OCI-LY1 (cell line): Measurements from ENCODE around the gene NEK4.

Source experiments
- H2AFZ ChIP-seq: fragments of 200-600 bp; sonication (generic), shearing (Covaris generic); 2 replicates; pipeline ENCODE4 v1.6.0; 2014; ENCODE audit warnings: antibody characterized with exemption, mild to moderate bottlenecking, low read length
- H3F3A ChIP-seq: fragments of 200-600 bp; sonication (generic), shearing (Covaris generic); 2 replicates; pipeline ENCODE4 v1.6.0; 2014; ENCODE audit warnings: mild to moderate bottlenecking, antibody characterized with exemption, low read length, moderate library complexity; ENCODE audit not compliant: insufficient read depth
- H3K27ac ChIP-seq: fragments of 200-600 bp; sonication (generic); 2 replicates; pipeline ENCODE4 v1.5.1; 2014; ENCODE audit warnings: low read length, mixed run types, mild to moderate bottlenecking, low read depth; ENCODE audit not compliant: poor library complexity, severe bottlenecking
- H3K27me3 ChIP-seq: fragments of 200-600 bp; sonication (generic); 2 replicates; pipeline ENCODE4 v1.6.0; 2014; ENCODE audit warnings: antibody characterized with exemption, mild to moderate bottlenecking, low read length, moderate library complexity; ENCODE audit not compliant: insufficient read depth
- H3K36me3 ChIP-seq: fragments of 200-600 bp; sonication (generic); 2 replicates; pipeline ENCODE4 v1.6.1; 2014; ENCODE audit warnings: mild to moderate bottlenecking, antibody characterized with exemption, low read length, moderate library complexity, mixed read lengths; ENCODE audit not compliant: insufficient read depth
- H3K4me1 ChIP-seq: fragments of 200-600 bp; sonication (generic); 2 replicates; pipeline ENCODE4 v1.5.1; 2014; ENCODE audit warnings: mild to moderate bottlenecking, low read length, moderate library complexity; ENCODE audit not compliant: insufficient read depth, severe bottlenecking
- H3K4me2 ChIP-seq: fragments of 200-600 bp; sonication (generic), shearing (Covaris generic); 2 replicates; pipeline ENCODE4 v1.6.1; 2014; ENCODE audit warnings: low read length
- H3K4me3 ChIP-seq: fragments of 200-600 bp; sonication (generic); 2 replicates; pipeline ENCODE4 v1.5.1; 2014; ENCODE audit warnings: low read length, low read depth, mild to moderate bottlenecking, mixed read lengths; ENCODE audit not compliant: poor library complexity, severe bottlenecking
- H3K79me2 ChIP-seq: fragments of 200-600 bp; shearing (Covaris generic); 2 replicates; pipeline ENCODE4 v1.6.1; 2016; ENCODE audit warnings: mixed run types, low read length, mixed read lengths; ENCODE audit not compliant: insufficient read depth
- H3K9ac ChIP-seq: fragments of 200-600 bp; sonication (generic), shearing (Covaris generic); 2 replicates; pipeline ENCODE4 v1.6.1; 2014; ENCODE audit warnings: mild to moderate bottlenecking, low read length, mixed read lengths
- H3K9me2 ChIP-seq: fragments of 200-600 bp; sonication (generic), shearing (Covaris generic); 2 replicates; pipeline ENCODE4 v1.6.1; 2014; ENCODE audit warnings: low read depth, mild to moderate bottlenecking, low read length, mixed read lengths
- H3K9me3 ChIP-seq: fragments of 200-600 bp; shearing (Covaris generic); 2 replicates; pipeline ENCODE4 v1.6.1; 2014; ENCODE audit warnings: low read length, mixed read lengths
- H4K20me1 ChIP-seq: fragments of 200-600 bp; sonication (generic), shearing (Covaris generic); 2 replicates; pipeline ENCODE4 v1.6.0; 2016; ENCODE audit warnings: mild to moderate bottlenecking, low read length; ENCODE audit not compliant: insufficient read depth
- EZH2 ChIP-seq: fragments of 200-600 bp; sonication (generic), shearing (Covaris generic); IDR thresholded peaks from 2 replicates; pipeline ENCODE4 v1.8.0; 2017; ENCODE audit warnings: borderline replicate concordance, mixed run types, mild to moderate bottlenecking, antibody characterized with exemption, low read length, moderate library complexity, mixed read lengths
- TF ChIP-seq, protein P1 (sequence below): fragments of 200-600 bp; sonication (generic), shearing (Covaris generic); IDR thresholded peaks from 2 replicates; pipeline ENCODE4 v1.5.1; 2017; ENCODE audit warnings: mild to moderate bottlenecking, antibody characterized with exemption, low read length, moderate library complexity, mixed read lengths

NEK4 gene

DNA sequence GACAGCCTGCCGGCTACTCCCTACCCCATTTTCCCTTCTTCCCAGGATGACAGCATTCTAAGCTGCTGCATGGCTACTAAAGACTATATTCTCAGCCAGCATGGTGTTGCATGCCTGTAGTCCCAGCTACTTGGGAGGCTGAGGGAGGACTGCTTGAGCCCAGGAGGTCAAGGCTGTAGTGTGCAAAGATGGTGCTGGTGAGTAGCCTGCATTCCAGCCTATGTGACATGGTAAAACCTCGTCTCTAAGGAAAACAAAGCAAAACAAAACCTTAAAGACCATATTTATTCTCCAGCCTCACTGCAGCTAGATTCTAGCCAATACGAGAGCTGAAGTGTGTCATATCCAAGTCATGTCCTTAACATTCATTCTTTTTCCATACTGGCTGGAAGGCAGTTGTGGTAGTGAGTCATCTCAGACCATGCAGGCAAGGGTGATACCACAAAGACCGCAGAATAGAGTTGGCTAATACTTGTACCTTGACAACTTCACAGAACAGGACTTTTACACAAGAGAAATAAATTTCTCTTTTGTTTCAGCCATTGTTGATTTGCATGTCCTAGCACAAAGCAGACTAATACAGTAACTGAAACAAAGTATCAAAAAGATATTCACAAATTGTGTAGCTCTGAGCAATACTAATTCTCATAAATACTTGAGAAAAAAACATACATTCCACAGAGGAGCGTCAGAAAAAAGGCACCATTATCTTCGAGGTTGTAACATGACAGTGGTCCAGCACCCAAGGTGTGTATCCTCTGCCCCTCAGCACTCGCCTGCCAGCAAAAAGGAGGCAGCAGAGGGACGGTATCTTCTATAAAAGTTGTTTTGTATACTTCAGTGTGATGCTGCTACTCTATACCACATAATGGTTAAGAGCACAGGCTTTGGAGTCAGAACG, 99.9 kb downstream of the NEK4 start:
- no peak overlapping the region for H3K9ac ChIP-seq
- H3F3A ChIP-seq, result no peaks in the 10 kb centered on the region
- no peak overlapping the region for H3K4me3 ChIP-seq
- H3K36me3 ChIP-seq, result peaks cover 55% of the 10 kb centered on the region
- H3K9me3 ChIP-seq, result no peaks in the 10 kb centered on the region
- H4K20me1 ChIP-seq, result no peaks in the 10 kb centered on the region
- H3K27ac ChIP-seq, result no peak overlapping the region
- H3K9me2 ChIP-seq, result no peaks in the 10 kb centered on the region
- TF ChIP-seq, protein P1, sequence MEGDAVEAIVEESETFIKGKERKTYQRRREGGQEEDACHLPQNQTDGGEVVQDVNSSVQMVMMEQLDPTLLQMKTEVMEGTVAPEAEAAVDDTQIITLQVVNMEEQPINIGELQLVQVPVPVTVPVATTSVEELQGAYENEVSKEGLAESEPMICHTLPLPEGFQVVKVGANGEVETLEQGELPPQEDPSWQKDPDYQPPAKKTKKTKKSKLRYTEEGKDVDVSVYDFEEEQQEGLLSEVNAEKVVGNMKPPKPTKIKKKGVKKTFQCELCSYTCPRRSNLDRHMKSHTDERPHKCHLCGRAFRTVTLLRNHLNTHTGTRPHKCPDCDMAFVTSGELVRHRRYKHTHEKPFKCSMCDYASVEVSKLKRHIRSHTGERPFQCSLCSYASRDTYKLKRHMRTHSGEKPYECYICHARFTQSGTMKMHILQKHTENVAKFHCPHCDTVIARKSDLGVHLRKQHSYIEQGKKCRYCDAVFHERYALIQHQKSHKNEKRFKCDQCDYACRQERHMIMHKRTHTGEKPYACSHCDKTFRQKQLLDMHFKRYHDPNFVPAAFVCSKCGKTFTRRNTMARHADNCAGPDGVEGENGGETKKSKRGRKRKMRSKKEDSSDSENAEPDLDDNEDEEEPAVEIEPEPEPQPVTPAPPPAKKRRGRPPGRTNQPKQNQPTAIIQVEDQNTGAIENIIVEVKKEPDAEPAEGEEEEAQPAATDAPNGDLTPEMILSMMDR, result no peak
- no peak overlapping the region for H3K4me2 ChIP-seq
- no peaks in the 10 kb centered on the region for H3K27me3 ChIP-seq
- H3K4me1 ChIP-seq, result no peaks in the 10 kb centered on the region
- H2AFZ ChIP-seq, result no peak overlapping the region
- H3K79me2 ChIP-seq, result no peaks in the 10 kb centered on the region

DNA sequence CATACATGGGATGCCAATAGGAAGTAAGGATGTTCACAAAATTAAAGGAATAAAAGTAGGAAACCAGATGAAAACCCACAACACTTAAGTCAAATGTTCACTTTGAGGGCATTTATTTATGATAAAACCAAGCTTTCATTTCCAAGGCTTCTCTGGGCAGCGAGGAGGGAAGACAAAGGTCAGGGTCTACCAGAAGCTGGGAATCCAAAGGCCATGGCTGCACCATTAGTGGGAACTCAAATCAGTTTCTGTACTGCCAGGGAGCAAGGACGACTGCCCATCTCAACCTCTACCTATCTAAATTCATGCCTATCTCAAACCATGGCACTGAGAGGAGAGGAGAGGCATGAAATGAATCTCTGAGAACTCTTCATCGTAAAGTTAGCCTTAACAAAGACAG, 107.6 kb downstream of the NEK4 start:
- Histone ChIP-seq H3K9ac (no peak overlapping the region), H2AFZ (no peak overlapping the region), H3K79me2 (no peaks in the 10 kb centered on the region), H3K4me2 (no peak overlapping the region), H3K36me3 (peaks cover 66% of the 10 kb centered on the region), H3K9me3 (no peaks in the 10 kb centered on the region), H3K9me2 (no peaks in the 10 kb centered on the region), H4K20me1 (no peaks in the 10 kb centered on the region), H3K27me3 (no peaks in the 10 kb centered on the region), H3F3A (no peaks in the 10 kb centered on the region), H3K4me3 (no peak overlapping the region), H3K27ac (no peak overlapping the region), H3K4me1 (no peaks in the 10 kb centered on the region)
- TF ChIP-seq, protein P1, result no peak
- no peak for TF ChIP-seq EZH2

DNA sequence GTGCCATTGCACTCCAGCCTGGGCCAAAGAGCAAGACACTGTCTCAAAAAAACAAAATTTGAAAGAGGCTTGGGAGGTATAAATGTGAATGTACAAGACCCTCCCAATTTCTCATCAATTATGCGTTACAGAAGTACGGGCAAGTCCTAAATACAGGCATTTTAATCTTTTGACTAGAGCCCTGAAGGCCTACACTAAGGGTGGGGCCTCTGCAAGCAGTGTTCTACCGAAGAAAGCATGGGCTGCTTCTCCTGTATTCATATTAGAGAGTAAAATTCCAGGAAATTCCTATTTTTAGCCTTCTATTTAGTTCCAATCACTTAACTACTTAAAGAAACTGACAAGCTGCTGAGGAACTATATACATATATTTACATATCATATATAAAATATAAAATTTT, 110.7 kb downstream of the NEK4 start:
- no peak for TF ChIP-seq EZH2
- TF ChIP-seq, protein P1, result no peak
- no peak overlapping the region for H3K4me3 ChIP-seq
- no peaks in the 10 kb centered on the region for H3K9me3 ChIP-seq
- no peaks in the 10 kb centered on the region for H3K27me3 ChIP-seq
- no peak overlapping the region for H2AFZ ChIP-seq
- H3K27ac ChIP-seq, result no peak overlapping the region
- H3K9ac ChIP-seq, result no peak overlapping the region
- peaks cover 84% of the 10 kb centered on the region for H3K36me3 ChIP-seq
- H3F3A ChIP-seq, result no peaks in the 10 kb centered on the region
- H3K79me2 ChIP-seq, result no peaks in the 10 kb centered on the region
- H4K20me1 ChIP-seq, result no peaks in the 10 kb centered on the region
- H3K9me2 ChIP-seq, result no peaks in the 10 kb centered on the region
- no peaks in the 10 kb centered on the region for H3K4me1 ChIP-seq
- H3K4me2 ChIP-seq, result no peak overlapping the region
